Endothelial cell of umbilical vein (primary cell): ENCODE data around the gene NPPA. TPM values are rescaled to one million over a fixed set of nuclear protein-coding genes. Genes with fewer than 3 reads are reported as not detected.

Source experiments
- BruUV-seq: library from RNA; stranded (reverse); fragments of 400-500 nt; replicated peaks from 2 replicates; lab custom pipeline; 2021; lab: Mats Ljungman, UMichigan
- CTCF ChIA-PET: fragments of 300-600, 350-600 bp; sonication (Branson Sonifier 250); formaldehyde crosslinking; loops from one replicate; lab custom pipeline; 2021; ENCODE audit warnings: antibody characterized with exemption, inconsistent platforms; lab: Charles Lee
- POLR2A ChIA-PET: fragments of 300-600, 350-600 bp; sonication (Branson Sonifier 250); formaldehyde crosslinking; loops from one replicate; lab custom pipeline; 2021; ENCODE audit warnings: antibody characterized with exemption, inconsistent platforms; lab: Charles Lee
- DNase-seq: peaks from one replicate; pipeline ENCODE4 v3.0.0-alpha.2; 2011; ENCODE audit warnings: low read depth, low spot score
- FAIRE-seq: peaks from 2 replicates; lab custom pipeline; 2011; peaks lifted over from hg19 to GRCh38; lab: Jason Lieb, UNC
- H2AFZ ChIP-seq: 2 replicates; pipeline ENCODE4 v1.6.0; 2012; ENCODE audit warnings: low read depth, low read length, control low read depth, inconsistent platforms
- H3K27ac ChIP-seq: 2 replicates; pipeline ENCODE4 v1.5.1; 2011; ENCODE audit warnings: low read depth, mild to moderate bottlenecking, control low read depth, low read length, moderate library complexity; ENCODE audit not compliant: insufficient read depth
- H3K27me3 ChIP-seq, 2 experiments: 2 replicates each; pipeline versions ENCODE4 v1.6.0 to v1.6.1; 2011; ENCODE audit warnings: low read length in 2 of 2, mixed read lengths in 1 of 2; ENCODE audit not compliant: control insufficient read depth in 2 of 2, insufficient read depth in 2 of 2
- H3K36me3 ChIP-seq, 2 experiments: 2 replicates in 1 of 2; 3 replicates in 1 of 2; pipeline ENCODE4 v1.5.1; 2011; ENCODE audit warnings: low read length in 2 of 2, mild to moderate bottlenecking in 1 of 2, moderate library complexity in 1 of 2; ENCODE audit not compliant: control insufficient read depth in 2 of 2, insufficient read depth in 2 of 2; ENCODE audit errors: extremely low read depth in 1 of 2
- H3K4me1 ChIP-seq: 3 replicates; pipeline ENCODE4 v1.5.1; 2011; ENCODE audit warnings: mild to moderate bottlenecking, low read length; ENCODE audit not compliant: control insufficient read depth, insufficient read depth; ENCODE audit errors: extremely low read depth
- H3K4me2 ChIP-seq: 2 replicates; pipeline ENCODE4 v1.6.1; 2011; ENCODE audit warnings: low read length, control low read depth, mixed read lengths; ENCODE audit not compliant: insufficient read depth
- H3K4me3 ChIP-seq, 3 experiments: fragments of 200-600 bp in 1 of 3; sonication (generic), shearing (Covaris generic) in 1 of 3; replicated peaks in 1 of 3; 2 replicates each; pipeline ENCODE4 v1.5.1; 2011 to 2016; ENCODE audit warnings: control low read depth in 3 of 3, low read length in 3 of 3, mild to moderate bottlenecking in 2 of 3, inconsistent platforms in 1 of 3, low read depth in 1 of 3, moderate library complexity in 1 of 3; ENCODE audit not compliant: insufficient read depth in 1 of 3
- H3K79me2 ChIP-seq: 2 replicates; pipeline ENCODE4 v1.6.0; 2012; ENCODE audit warnings: low read length, inconsistent platforms; ENCODE audit not compliant: control insufficient read depth, insufficient read depth
- H3K9ac ChIP-seq: replicated peaks from 2 replicates; pipeline ENCODE3; 2011; ENCODE audit warnings: low read length, control low read depth; ENCODE audit not compliant: insufficient read depth; ENCODE audit errors: extremely low read depth
- H3K9me1 ChIP-seq: replicated peaks from 3 replicates; pipeline ENCODE4 v1.6.0; 2011; ENCODE audit warnings: mild to moderate bottlenecking, low read length; ENCODE audit not compliant: control insufficient read depth, insufficient read depth; ENCODE audit errors: extremely low read depth
- H3K9me3 ChIP-seq: replicated peaks from 2 replicates; pipeline ENCODE4 v1.5.1; 2012; ENCODE audit warnings: low read length, inconsistent platforms; ENCODE audit not compliant: control insufficient read depth, insufficient read depth
- H4K20me1 ChIP-seq: replicated peaks from 2 replicates; pipeline ENCODE3; 2011; ENCODE audit warnings: mild to moderate bottlenecking, low read length; ENCODE audit not compliant: control insufficient read depth, insufficient read depth; ENCODE audit errors: extremely low read depth
- CTCF ChIP-seq, 2 donors: IDR thresholded peaks; 1 replicate in 1 of 2; 2 replicates in 1 of 2; pipeline ENCODE4 v1.5.1; 2011; ENCODE audit warnings: low read length in 2 of 2, mild to moderate bottlenecking in 2 of 2, moderate library complexity in 2 of 2, control low read depth in 1 of 2, inconsistent platforms in 1 of 2, low read depth in 1 of 2; ENCODE audit not compliant: insufficient read depth in 1 of 2; ENCODE audit errors: extremely low read depth in 1 of 2
- EZH2 ChIP-seq: IDR thresholded peaks from 2 replicates; pipeline ENCODE4 v1.6.1; 2012; ENCODE audit warnings: borderline replicate concordance, low read depth, mild to moderate bottlenecking, moderate library complexity, low read length, inconsistent platforms; ENCODE audit not compliant: severe bottlenecking
- FOS ChIP-seq: IDR thresholded peaks from 2 replicates; pipeline ENCODE4 v1.6.1; 2011; ENCODE audit warnings: mild to moderate bottlenecking, low read length, moderate library complexity, borderline replicate concordance; ENCODE audit not compliant: insufficient read depth
- GATA2 ChIP-seq: IDR thresholded peaks from 2 replicates; pipeline ENCODE4 v1.7.0; 2011; ENCODE audit warnings: low read depth, mild to moderate bottlenecking, moderate library complexity, mixed read lengths, low read length; ENCODE audit not compliant: insufficient read length, insufficient read depth
- JUN ChIP-seq: IDR thresholded peaks from 2 replicates; pipeline ENCODE4 v1.6.1; 2011; ENCODE audit warnings: borderline replicate concordance, low read depth; ENCODE audit not compliant: insufficient read length, insufficient read depth
- MAX ChIP-seq: IDR thresholded peaks from 2 replicates; pipeline ENCODE4 v1.6.1; 2011; ENCODE audit not compliant: insufficient read depth, insufficient read length
- MYC ChIP-seq: IDR thresholded peaks from one replicate; pipeline ENCODE4 v1.6.1; 2011; ENCODE audit warnings: mild to moderate bottlenecking, low read depth, low read length
- POLR2A ChIP-seq: IDR thresholded peaks from 2 replicates; pipeline ENCODE4 v1.6.1; 2012; ENCODE audit warnings: low read depth, mild to moderate bottlenecking, control low read depth, low read length
- POLR2AphosphoS5 ChIP-seq: IDR thresholded peaks from 2 replicates; pipeline ENCODE4 v1.6.1; 2012; ENCODE audit warnings: low read depth, mild to moderate bottlenecking, control low read depth, low read length, moderate library complexity; ENCODE audit not compliant: insufficient read depth
- dilution Hi-C: fragments of 300-500 bp; cut with MboI; formaldehyde crosslinking; loops from one replicate; pipeline ENCODE4 v1.15.0; 2019; ENCODE audit warnings: low sequenced_read_pairs; ENCODE audit not compliant: extremely low pct_ligation_motif_present
- intact Hi-C: fragments of 100-400 bp; cut with micrococcal nuclease; formaldehyde crosslinking; loops from one replicate; pipeline ENCODE4 v1.10.0; 2022
- polyA plus RNA-seq, 4 experiments: library from polyadenylated mRNA; depleted of rRNA in 3 of 4; stranded (reverse) in 3 of 4; unstranded in 1 of 4; fragments of >200 nt; gene quantifications; 2 replicates each; pipeline versions ENCODE4 v1.2.1 to v1.2.3, GENCODE V29; 2011 to 2012; ENCODE audit warnings: missing spikeins in 1 of 4
- total RNA-seq: library from RNA; stranded (reverse); gene quantifications from 2 replicates; pipeline ENCODE4 v1.2.3, GENCODE V29; 2021

Gene NPPA
- total and polyA plus RNA-seq, 2 donors (not counting 3 experiments of a cell fraction or from before 2014, with no cell fraction given): not detected

- Histone ChIP-seq H3K4me3 (no peak overlapping the region), H3K4me1 (no peaks in the 10 kb centered on the region), H3K9me1 (no peaks in the 10 kb centered on the region), H3K27ac (no peak overlapping the region), H4K20me1 (no peaks in the 10 kb centered on the region), H3K36me3 (no peaks in the 10 kb centered on the region), H3K79me2 (no peaks in the 10 kb centered on the region), H3K9me3 (no peaks in the 10 kb centered on the region), H3K9ac (no peak overlapping the region), H2AFZ (no peak overlapping the region), H3K27me3 (no peaks in the 10 kb centered on the region), H3K4me2 (no peak overlapping the region)
- dilution Hi-C loops (no loop called here), intact Hi-C loops (no loop called here)
- TF ChIP-seq MAX: no peak
- no peak for TF ChIP-seq MYC
- no peak for TF ChIP-seq CTCF (IDR thresholded peaks at IDR 0.05; ENCODE audit: extremely low read depth in 1 of 2, insufficient read depth in 1 of 2, low read depth in 1 of 2, low read length in 2 of 2)
- no peak for TF ChIP-seq FOS
- TF ChIP-seq EZH2: no peak
- TF ChIP-seq POLR2AphosphoS5: no peak
- no peak for TF ChIP-seq POLR2A
- no peak for TF ChIP-seq GATA2
- TF ChIP-seq JUN: no peak
- no peak for FAIRE-seq
- no peak for DNase-seq
- BruUV-seq: no TSS peak
- ChIA-PET CTCF (interaction anchor here (1.5 kb wide), 1 partner anchor 10 kb away, joined by 3 read pairs; no protein-coding TSS in a partner anchor), POLR2A (no interaction called here)
Measured at GRCh38 chr1:11868331-11868980, 20.9 kb upstream of the NPPA start.
